ENCODE results near the gene TMEM86B.

The TMEM86B gene

DNA sequence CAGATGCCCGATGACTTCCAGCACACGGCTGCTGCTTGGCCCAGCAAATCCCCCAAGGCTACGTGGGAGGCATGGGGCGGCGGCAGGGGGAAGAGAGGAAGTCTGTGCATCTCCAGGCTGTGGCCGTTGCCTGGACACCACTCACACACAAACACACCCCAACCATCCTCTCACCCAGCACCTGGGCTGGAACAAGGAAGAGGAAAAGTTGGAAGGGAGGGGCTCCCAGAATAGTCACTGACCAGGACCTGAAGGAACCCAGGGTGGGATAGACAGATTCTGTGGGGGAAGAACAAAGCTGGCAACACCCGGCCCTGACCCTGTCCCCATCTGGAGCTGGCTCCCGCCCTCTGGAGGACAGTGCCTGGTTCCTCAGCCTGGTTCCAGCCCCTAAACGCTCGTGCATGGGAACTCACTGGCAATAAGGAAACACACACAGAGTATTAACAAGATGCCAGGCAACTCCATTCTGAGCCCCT, 19.1 kb upstream of the TMEM86B start:
- no peak for DNase-seq (ENCODE audit: insufficient read length)
- no peak for FAIRE-seq
- TF ChIP-seq TAF1 (IDR thresholded peaks at IDR 0.05; ENCODE audit: borderline replicate concordance, low read depth, low read length) (no peak), POLR2AphosphoS5 (IDR thresholded peaks at IDR 0.05; ENCODE audit: low read depth, low read length) (no peak), POLR2A (IDR thresholded peaks at IDR 0.05; ENCODE audit: low read depth, low read length) (no peak)

DNA sequence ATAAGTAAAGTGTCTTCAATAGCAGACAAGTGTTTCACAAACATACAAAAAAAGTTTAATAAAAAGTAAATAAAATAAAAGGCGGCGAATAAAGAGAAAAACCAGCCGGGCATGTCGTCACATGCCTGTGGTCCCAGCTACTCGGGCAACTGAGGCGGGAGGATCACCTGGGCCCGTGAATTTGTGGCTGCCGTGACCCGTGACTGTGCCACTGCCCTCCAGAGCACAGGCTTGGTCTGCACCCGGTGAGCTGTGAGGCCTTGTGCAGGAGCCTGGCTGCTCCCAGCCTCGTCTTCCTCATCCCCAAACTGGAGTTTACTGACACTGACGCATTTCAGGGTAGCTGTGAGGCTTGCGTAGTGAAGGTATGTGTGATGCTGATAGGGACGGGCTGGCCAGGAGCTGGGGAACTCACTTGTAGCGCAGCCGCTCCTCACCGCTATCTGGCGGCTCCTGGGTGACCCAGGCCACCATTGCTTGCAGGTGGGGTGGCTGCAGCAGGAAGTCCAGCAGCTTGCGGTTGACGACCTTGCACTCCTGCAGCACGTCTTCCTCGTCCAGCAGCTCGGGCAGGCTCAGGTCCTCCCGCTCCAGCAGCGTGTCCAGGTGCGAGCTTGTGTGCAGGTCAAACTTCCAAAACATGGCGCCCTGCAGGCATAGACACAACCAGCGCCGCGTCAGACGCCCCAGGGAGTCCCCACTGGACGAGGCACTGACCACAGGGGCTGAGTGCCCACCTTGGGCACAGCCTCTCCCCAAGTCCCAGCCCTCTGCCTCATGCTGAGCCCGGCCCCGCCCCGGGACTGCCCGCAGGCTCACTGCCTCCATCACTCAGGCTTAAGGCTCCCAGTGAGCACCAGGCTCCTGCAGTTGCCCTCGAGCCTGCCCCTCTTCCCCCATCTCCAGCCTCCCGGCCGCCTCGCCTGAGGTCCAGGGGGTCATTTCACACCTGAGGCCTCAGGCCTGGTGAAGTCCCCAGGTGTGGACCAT, 18.2 kb upstream of the TMEM86B start:
- TF ChIP-seq POLR2A (IDR thresholded peaks at IDR 0.05; ENCODE audit: low read depth, low read length) (no peak), POLR2AphosphoS5 (IDR thresholded peaks at IDR 0.05; ENCODE audit: low read depth, low read length) (no peak), TAF1 (IDR thresholded peaks at IDR 0.05; ENCODE audit: borderline replicate concordance, low read depth, low read length) (no peak)
- no peak for FAIRE-seq
- no peak for DNase-seq (ENCODE audit: insufficient read length)

DNA sequence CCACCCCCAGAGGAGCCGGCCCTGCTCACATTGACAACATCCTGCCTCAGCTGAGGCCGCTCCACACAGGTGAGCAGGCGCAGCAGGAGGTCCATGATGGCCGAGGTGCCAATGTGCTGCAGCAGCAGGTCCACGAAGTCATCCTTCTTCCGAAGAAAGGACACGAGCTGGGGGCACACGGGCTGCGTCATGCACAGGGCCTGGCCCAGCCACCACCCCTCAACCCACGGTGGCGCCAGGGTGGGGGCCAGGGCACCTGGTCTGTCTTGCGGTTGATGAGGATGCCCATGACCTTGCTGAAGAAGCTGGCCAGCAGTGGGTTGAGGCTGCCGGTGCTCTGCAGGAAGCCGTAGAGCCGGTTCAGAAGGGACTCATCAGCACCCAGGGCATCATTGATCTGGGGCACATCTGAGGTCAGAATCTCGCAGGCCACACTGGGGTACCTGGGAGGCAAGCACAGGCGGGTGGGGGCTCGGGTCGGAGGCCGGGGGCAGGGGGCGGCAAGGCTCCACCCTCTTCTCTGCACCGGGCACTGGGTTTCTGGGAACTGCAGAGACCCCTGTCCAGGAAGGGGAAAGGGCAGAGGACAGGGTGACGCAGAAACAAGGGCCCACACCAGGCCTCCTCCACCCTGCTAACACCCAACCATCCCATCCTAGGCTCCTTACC, 16.8 kb upstream of the TMEM86B start:
- FAIRE-seq, result no peak
- no peak for TF ChIP-seq POLR2A (IDR thresholded peaks at IDR 0.05; ENCODE audit: low read depth, low read length)
- TF ChIP-seq POLR2AphosphoS5 (IDR thresholded peaks at IDR 0.05; ENCODE audit: low read depth, low read length), result no peak
- no peak for TF ChIP-seq TAF1 (IDR thresholded peaks at IDR 0.05; ENCODE audit: borderline replicate concordance, low read depth, low read length)
- no peak for DNase-seq (ENCODE audit: insufficient read length)

DNA sequence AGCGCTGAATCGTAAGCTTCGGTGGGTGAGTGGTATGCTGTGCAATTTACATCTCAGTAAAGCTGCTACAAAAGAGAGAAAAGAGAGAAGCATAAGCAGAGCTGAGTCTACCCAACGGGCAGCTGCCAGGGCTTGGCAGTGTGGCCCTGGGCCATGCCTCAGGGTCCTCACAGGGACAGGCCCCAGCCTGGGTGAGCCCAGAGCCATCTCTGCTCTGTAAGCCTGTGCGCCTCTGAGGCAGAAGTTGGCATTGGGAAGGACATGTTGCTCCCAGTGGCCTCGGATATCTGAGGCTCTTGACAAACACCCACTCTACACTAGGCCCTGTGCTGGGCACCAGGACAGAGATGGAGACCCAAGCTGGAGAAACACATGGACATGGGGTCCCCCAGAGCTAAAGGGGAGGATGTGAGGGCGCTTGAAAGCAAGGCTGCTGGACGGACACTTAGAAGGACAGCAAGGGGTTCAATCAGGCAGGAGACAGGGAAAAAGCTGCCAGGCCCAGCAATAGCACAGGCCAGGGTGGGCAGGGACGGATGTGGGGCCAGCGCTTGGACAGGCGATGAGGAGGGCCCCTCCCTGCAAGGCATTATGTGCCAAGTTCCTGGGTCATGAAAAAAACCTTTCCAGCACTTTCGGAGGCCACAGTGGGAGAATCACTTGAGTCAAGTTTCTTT, 15.6 kb upstream of the TMEM86B start:
- no peak for DNase-seq (ENCODE audit: insufficient read length)
- no peak for TF ChIP-seq TAF1 (IDR thresholded peaks at IDR 0.05; ENCODE audit: borderline replicate concordance, low read depth, low read length)
- no peak for TF ChIP-seq POLR2A (IDR thresholded peaks at IDR 0.05; ENCODE audit: low read depth, low read length)
- no peak for TF ChIP-seq POLR2AphosphoS5 (IDR thresholded peaks at IDR 0.05; ENCODE audit: low read depth, low read length)
- FAIRE-seq, result no peak

DNA sequence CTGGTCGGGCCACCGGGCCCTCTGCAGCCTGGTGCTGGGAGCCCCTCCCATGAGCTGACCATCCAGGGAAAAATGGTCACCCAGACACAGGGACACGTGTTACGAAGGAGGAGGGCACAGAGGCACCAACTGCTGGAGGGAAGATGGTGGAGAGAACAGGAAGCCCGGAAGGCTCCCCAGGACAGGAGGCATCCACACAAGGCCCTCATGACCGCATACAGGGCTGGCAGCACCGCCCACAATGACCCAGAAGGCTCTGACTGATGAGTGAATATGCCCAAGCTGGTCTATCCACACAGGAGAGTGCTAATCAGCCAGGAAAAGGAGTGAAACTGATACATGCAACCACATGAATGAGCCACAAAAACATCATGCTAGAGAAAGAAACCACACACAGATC, 14.0 kb upstream of the TMEM86B start:
- TF ChIP-seq POLR2A (IDR thresholded peaks at IDR 0.05; ENCODE audit: low read depth, low read length), result no peak
- TF ChIP-seq TAF1 (IDR thresholded peaks at IDR 0.05; ENCODE audit: borderline replicate concordance, low read depth, low read length), result no peak
- no peak for TF ChIP-seq POLR2AphosphoS5 (IDR thresholded peaks at IDR 0.05; ENCODE audit: low read depth, low read length)
- no peak for FAIRE-seq
- DNase-seq (ENCODE audit: insufficient read length), result no peak

DNA sequence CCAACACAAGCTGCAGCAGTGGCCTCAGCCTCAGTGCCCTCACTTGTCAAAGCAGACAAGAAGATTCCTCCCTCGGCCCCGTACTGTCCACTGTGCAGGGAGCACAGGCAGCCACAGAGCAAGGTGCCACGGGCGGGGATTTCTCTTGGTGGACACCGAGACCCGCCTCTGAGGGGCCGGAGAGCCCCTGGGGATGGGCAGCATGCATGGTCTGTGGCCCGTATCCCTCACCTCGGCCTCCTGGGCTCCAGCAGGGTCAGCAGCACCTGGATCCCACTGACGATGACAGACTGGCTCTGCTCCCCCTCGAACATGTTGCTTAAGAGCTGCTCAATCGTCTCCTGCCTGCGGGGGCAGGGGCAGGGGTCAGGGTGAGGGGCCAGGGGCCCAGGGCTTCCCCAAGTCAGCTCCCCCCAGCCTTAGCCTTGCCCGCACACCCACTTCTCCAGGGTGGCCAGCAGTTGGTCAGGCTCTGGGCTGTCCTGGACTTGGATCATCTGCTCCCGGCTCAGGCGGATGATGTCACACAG, 13.4 kb upstream of the TMEM86B start:
- FAIRE-seq, result no peak
- TF ChIP-seq POLR2A (IDR thresholded peaks at IDR 0.05; ENCODE audit: low read depth, low read length) (no peak), POLR2AphosphoS5 (IDR thresholded peaks at IDR 0.05; ENCODE audit: low read depth, low read length) (no peak), TAF1 (IDR thresholded peaks at IDR 0.05; ENCODE audit: borderline replicate concordance, low read depth, low read length) (no peak)
- no peak for DNase-seq (ENCODE audit: insufficient read length)

DNA sequence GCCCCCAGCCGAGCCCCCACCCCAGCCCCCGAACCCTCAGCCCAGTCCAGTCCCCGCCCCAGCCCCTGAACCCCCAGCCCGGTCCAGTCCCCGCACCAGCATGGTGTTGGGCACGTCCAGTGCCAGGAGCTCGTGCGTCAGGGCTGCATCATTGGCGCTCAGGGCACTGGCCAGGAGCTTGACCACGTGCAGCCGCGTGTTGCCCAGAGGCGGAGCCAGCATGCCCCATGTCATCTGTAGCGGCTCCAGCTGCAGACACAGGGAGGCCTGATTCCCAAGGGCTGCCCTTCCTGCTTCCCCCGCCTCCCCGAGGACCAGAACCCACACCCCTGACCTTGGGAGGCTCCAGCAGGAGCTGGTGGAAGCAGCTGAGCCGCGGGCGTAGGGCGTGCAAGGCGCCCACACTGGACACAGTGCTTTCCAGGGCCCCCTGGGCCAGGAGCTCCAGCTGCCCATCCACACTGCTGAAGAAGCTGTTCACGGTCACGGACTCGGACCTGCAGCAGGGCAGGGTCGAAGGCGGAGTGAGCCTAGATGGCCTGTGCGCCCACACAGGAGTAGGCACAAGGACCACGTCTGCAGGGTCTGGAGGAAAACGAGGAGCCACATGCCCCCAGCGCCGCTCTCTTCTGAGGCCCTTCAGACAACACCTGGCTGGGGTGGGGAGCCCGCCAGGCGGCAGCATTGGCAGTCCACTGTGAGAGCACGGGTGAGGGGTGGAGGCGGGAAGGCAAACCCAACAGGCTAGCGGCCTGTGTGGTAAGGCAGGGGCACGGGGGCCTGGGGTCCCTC, 12.8 kb upstream of the TMEM86B start:
- no peak for FAIRE-seq
- DNase-seq (ENCODE audit: insufficient read length), result no peak
- no peak for TF ChIP-seq POLR2A (IDR thresholded peaks at IDR 0.05; ENCODE audit: low read depth, low read length)
- TF ChIP-seq POLR2AphosphoS5 (IDR thresholded peaks at IDR 0.05; ENCODE audit: low read depth, low read length), result no peak
- TF ChIP-seq TAF1 (IDR thresholded peaks at IDR 0.05; ENCODE audit: borderline replicate concordance, low read depth, low read length), result no peak

DNA sequence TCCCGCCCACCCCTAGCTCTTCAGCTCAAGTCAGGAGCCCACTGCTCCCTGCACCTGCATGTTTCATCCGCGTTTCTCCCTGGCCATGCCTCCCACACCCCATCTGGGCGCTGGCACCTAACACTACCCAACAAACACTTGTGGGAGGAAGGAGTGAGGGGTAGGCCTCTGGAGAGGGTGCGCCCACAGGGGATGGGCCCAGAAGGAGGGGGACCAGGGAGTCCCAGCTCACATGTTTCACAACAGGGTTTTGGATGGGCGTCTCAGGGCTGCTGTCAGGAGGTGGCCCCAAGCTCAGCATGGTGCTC, 12.1 kb upstream of the TMEM86B start:
- FAIRE-seq (no peak), DNase-seq (ENCODE audit: insufficient read length) (no peak)
- TF ChIP-seq POLR2A (IDR thresholded peaks at IDR 0.05; ENCODE audit: low read depth, low read length) (no peak), TAF1 (IDR thresholded peaks at IDR 0.05; ENCODE audit: borderline replicate concordance, low read depth, low read length) (no peak), POLR2AphosphoS5 (IDR thresholded peaks at IDR 0.05; ENCODE audit: low read depth, low read length) (no peak; the same call in 1 of the 2 replicates)

DNA sequence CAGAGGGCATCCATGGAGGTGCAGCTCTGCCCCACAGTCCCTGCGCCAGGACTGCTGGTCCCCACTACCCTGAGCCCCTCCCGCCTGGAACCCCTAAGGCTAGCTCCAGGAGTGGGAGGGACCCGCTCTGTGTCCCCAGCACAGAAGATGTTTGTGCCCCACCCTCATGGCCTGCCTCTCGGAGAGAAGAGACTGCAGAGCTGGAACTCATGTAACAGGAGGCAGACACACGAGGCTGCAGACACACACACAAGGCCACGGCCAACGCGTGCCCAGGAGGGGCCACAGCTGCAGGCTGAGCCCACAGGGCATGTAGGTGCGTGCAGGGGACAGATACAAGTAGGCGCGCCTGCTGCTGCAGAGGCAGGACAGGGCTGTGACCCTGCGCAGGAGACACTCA, 10.4 kb upstream of the TMEM86B start:
- DNase-seq (ENCODE audit: insufficient read length), result no peak
- FAIRE-seq, result no peak
- TF ChIP-seq POLR2AphosphoS5 (IDR thresholded peaks at IDR 0.05; ENCODE audit: low read depth, low read length) (no peak), TAF1 (IDR thresholded peaks at IDR 0.05; ENCODE audit: borderline replicate concordance, low read depth, low read length) (no peak), POLR2A (IDR thresholded peaks at IDR 0.05; ENCODE audit: low read depth, low read length) (no peak)

DNA sequence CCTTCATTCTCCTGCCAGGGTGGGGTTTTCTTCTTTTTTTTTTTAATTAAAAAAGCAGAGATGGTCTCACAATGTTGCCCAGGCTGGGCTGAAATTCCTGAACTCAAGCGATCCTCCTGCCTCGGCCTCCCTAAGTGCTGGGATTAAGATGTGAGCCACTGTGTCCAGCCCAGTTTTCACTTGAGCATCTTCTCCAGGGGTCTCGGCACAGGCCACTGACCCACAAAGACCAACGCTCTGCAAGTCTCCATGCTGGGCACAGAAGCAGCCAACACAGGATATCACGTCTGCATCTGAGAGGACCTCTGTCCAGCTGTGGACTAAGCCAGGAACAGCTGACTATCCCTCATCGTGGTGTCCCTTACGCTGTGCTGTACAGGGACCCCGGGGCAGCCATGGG, 9.5 kb upstream of the TMEM86B start:
- DNase-seq (ENCODE audit: insufficient read length), result no peak
- TF ChIP-seq TAF1 (IDR thresholded peaks at IDR 0.05; ENCODE audit: borderline replicate concordance, low read depth, low read length) (no peak), POLR2A (IDR thresholded peaks at IDR 0.05; ENCODE audit: low read depth, low read length) (no peak), POLR2AphosphoS5 (IDR thresholded peaks at IDR 0.05; ENCODE audit: low read depth, low read length) (no peak)
- no peak for FAIRE-seq

Data from GM12892 (cell line).